Endodermal cell (in vitro differentiated cells): Measurements from ENCODE around the gene FBXO48. TPM values are rescaled to one million over a fixed set of nuclear protein-coding genes. Genes with fewer than 3 reads are reported as not detected.

ENCODE experiments used
- DNase-seq: peaks from one replicate; pipeline ENCODE4 v3.0.0-alpha.2; 2017
- H3K27ac ChIP-seq: 2 replicates; pipeline ENCODE4 v1.5.1; 2013; ENCODE audit warnings: mild to moderate bottlenecking, low read depth, low read length, moderate library complexity
- H3K27me3 ChIP-seq: 2 replicates; pipeline ENCODE4 v1.6.1; 2013; ENCODE audit warnings: mild to moderate bottlenecking, low read length, moderate library complexity; ENCODE audit not compliant: insufficient read depth, control insufficient read depth, poor library complexity, severe bottlenecking
- H3K36me3 ChIP-seq: 2 replicates; pipeline ENCODE4 v1.7.0; 2013; ENCODE audit warnings: mild to moderate bottlenecking, low read length, moderate library complexity; ENCODE audit not compliant: control insufficient read depth, insufficient read depth
- H3K4me1 ChIP-seq: one replicate; pipeline ENCODE4 v1.7.0; 2013; ENCODE audit warnings: low read length; ENCODE audit not compliant: control insufficient read depth, insufficient read depth
- H3K4me3 ChIP-seq: 2 replicates; pipeline ENCODE4 v1.5.1; 2013; ENCODE audit warnings: mild to moderate bottlenecking, low read length, moderate library complexity
- H3K9ac ChIP-seq: 2 replicates; pipeline ENCODE4 v1.6.1; 2013; ENCODE audit warnings: mild to moderate bottlenecking, low read length, moderate library complexity; ENCODE audit not compliant: poor library complexity, severe bottlenecking; ENCODE audit errors: extremely low read depth
- H3K9me3 ChIP-seq: 2 replicates; pipeline ENCODE4 v1.6.1; 2013; ENCODE audit warnings: mild to moderate bottlenecking, low read length, moderate library complexity; ENCODE audit not compliant: control insufficient read depth
- H3K27ac Mint-ChIP-seq: 2 replicates; pipeline ENCODE4 v1.8.0; 2020; ENCODE audit warnings: mixed read lengths
- H3K27me3 Mint-ChIP-seq: 2 replicates; pipeline ENCODE4 v1.8.0; 2021; ENCODE audit warnings: mild to moderate bottlenecking, mixed read lengths; ENCODE audit not compliant: insufficient read depth
- H3K36me3 Mint-ChIP-seq: 2 replicates; pipeline ENCODE4 v1.8.0; 2020; ENCODE audit warnings: low read depth, mixed read lengths
- H3K4me1 Mint-ChIP-seq: 2 replicates; pipeline ENCODE4 v1.8.0; 2020; ENCODE audit warnings: mixed read lengths
- H3K4me3 Mint-ChIP-seq: 2 replicates; pipeline ENCODE4 v1.8.0; 2020; ENCODE audit warnings: mild to moderate bottlenecking, moderate library complexity, mixed read lengths
- H3K9me3 Mint-ChIP-seq: 2 replicates; pipeline ENCODE4 v1.8.0; 2020; ENCODE audit warnings: mild to moderate bottlenecking, mixed read lengths
- WGBS, 2 experiments: methylation state at CpG; one replicate each; pipeline versions ENCODE4 v1.1.5 to v1.1.7; 2013; ENCODE audit warnings: missing lambda C conversion rate in 2 of 2, mixed read lengths in 1 of 2; ENCODE audit not compliant: insufficient coverage in 1 of 2, insufficient read length in 1 of 2; 5-methylcytosine and 5-hydroxymethylcytosine counted together
- total RNA-seq, 2 donors: library from RNA; stranded (reverse); fragmentation: NEBNext Ultra II Directional in 1 of 2; extraction: Animal tissue kit (Norgen Biotek cat#: 25700) in 1 of 2; gene quantifications; 2 replicates in 1 of 2; 3 replicates in 1 of 2; pipeline ENCODE4 v1.2.1, GENCODE V29; 2021
- TF ChIP-seq, protein P1 (sequence below): fragments of 200-600 bp; sonication (generic); conservative IDR thresholded peaks from 2 replicates; pipeline ENCODE4 v1.5.0; 2021; ENCODE audit warnings: antibody characterized with exemption, mild to moderate bottlenecking

Gene FBXO48
- total RNA-seq, 2 donors from 2014 or later, result 1.3 to 1.5 TPM

DNA sequence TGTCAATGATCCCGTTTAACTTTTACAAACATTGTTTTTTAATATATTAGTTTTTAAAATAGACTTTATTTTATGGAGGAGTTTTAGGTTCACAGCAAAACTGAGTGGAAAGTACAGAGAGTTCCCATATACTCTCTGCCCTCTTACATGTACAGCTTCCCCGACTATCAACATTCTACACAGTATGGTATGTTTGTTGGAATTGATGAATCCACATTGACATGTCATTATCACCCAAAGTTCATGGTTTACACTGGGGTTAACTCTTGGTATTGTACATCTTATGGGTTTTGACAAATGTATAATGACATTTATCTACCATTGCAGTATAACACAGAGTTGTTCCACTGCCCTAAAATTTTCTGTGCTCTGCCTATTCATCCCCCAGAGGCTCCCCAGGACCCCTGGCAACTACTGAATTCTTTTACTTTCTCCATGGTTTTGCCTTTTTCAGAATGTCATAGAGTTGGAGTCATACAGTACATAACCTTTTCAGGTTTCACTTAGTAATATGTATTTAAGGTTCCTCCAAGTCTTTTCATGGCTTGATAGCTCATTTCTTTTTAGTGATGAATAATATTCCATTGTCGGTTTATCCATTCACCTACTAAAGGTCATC lies 5.8 kb upstream of the FBXO48 start:
- Histone ChIP-seq H3K27me3 (no peaks in the 10 kb centered on the region), H3K27ac (no peak overlapping the region), H3K4me3 (no peak overlapping the region), H3K36me3 (no peaks in the 10 kb centered on the region), H3K9me3 (no peaks in the 10 kb centered on the region), H3K4me1 (peaks cover 10% of the 10 kb centered on the region), H3K9ac (no peak overlapping the region)
- TF ChIP-seq, protein P1, sequence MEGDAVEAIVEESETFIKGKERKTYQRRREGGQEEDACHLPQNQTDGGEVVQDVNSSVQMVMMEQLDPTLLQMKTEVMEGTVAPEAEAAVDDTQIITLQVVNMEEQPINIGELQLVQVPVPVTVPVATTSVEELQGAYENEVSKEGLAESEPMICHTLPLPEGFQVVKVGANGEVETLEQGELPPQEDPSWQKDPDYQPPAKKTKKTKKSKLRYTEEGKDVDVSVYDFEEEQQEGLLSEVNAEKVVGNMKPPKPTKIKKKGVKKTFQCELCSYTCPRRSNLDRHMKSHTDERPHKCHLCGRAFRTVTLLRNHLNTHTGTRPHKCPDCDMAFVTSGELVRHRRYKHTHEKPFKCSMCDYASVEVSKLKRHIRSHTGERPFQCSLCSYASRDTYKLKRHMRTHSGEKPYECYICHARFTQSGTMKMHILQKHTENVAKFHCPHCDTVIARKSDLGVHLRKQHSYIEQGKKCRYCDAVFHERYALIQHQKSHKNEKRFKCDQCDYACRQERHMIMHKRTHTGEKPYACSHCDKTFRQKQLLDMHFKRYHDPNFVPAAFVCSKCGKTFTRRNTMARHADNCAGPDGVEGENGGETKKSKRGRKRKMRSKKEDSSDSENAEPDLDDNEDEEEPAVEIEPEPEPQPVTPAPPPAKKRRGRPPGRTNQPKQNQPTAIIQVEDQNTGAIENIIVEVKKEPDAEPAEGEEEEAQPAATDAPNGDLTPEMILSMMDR, result no peak
- Mint-ChIP-seq H3K4me3 (no peak overlapping the region), H3K9me3 (peaks cover 8% of the 10 kb centered on the region), H3K27me3 (no peaks in the 10 kb centered on the region), H3K36me3 (peaks cover 3% of the 10 kb centered on the region), H3K4me1 (peaks cover 43% of the 10 kb centered on the region), H3K27ac (no peak overlapping the region)
- WGBS, 2 experiments, result 70% methylated on average over 1 of the region's 3 CpGs; no CpG with 5 or more reads in 1 of the 2 experiments
- DNase-seq, result no peak

- Histone ChIP-seq H3K27me3 (no peaks in the 10 kb centered on the region), H3K27ac (no peak overlapping the region), H3K9ac (no peak overlapping the region), H3K4me3 (no peak overlapping the region), H3K9me3 (no peaks in the 10 kb centered on the region), H3K4me1 (peaks cover 10% of the 10 kb centered on the region), H3K36me3 (no peaks in the 10 kb centered on the region)
- H3K9me3 Mint-ChIP-seq, result peaks cover 3% of the 10 kb centered on the region
- H3K4me3 Mint-ChIP-seq, result no peak overlapping the region
- H3K36me3 Mint-ChIP-seq, result no peaks in the 10 kb centered on the region
- no peak for DNase-seq
- no peaks in the 10 kb centered on the region for H3K27me3 Mint-ChIP-seq
- peaks cover 42% of the 10 kb centered on the region for H3K4me1 Mint-ChIP-seq
- WGBS, 2 experiments, result 80 to 94% methylated on average over 2 of the region's 2 CpGs
- no peak overlapping the region for H3K27ac Mint-ChIP-seq
- TF ChIP-seq, protein P1, result no peak
Observed at GRCh38 chr2:68471385-68471784, 4.3 kb upstream of the FBXO48 start.

DNA sequence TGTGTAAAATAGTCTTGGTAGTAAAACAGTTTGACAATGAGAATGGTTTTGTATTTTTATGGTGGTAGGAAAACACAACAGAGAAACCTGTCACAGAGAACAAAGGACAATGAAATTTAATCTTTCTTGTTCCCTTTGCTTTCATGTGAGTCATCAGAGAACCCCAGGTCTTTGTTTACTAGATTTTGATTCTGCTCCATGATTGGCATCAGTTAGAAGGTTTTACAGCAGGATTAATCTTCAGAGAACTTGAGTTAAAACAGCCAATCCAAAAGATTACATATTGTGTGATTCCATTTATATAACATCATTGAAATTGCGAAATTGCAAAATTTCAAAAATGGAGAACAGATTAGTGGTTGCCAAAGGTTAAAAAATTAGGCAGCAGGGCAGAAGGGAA lies 2.8 kb upstream of the FBXO48 start:
- no peak for DNase-seq
- Mint-ChIP-seq H3K9me3 (no peaks in the 10 kb centered on the region), H3K36me3 (no peaks in the 10 kb centered on the region), H3K4me1 (peaks cover 42% of the 10 kb centered on the region), H3K4me3 (no peak overlapping the region), H3K27ac (no peak overlapping the region), H3K27me3 (no peaks in the 10 kb centered on the region)
- WGBS, 2 experiments, result 92 to 100% methylated on average over 1 of the region's 1 CpG
- Histone ChIP-seq H3K4me3 (peak overlapping the region; percentile 96), H3K36me3 (no peaks in the 10 kb centered on the region), H3K27ac (no peak overlapping the region), H3K4me1 (peaks cover 10% of the 10 kb centered on the region), H3K9me3 (no peaks in the 10 kb centered on the region), H3K27me3 (no peaks in the 10 kb centered on the region), H3K9ac (no peak overlapping the region)
- TF ChIP-seq, protein P1, result no peak
